ENCODE data around the gene TMEM121. TPM values are rescaled to one million over a fixed set of nuclear protein-coding genes. Genes with fewer than 3 reads are reported as not detected.

TMEM121 gene
- total RNA-seq, 3 donors from 2014 or later (not counting 1 experiment from before 2014, with no cell fraction given), result 0.54 to 0.80 TPM; not detected in 1

DNA sequence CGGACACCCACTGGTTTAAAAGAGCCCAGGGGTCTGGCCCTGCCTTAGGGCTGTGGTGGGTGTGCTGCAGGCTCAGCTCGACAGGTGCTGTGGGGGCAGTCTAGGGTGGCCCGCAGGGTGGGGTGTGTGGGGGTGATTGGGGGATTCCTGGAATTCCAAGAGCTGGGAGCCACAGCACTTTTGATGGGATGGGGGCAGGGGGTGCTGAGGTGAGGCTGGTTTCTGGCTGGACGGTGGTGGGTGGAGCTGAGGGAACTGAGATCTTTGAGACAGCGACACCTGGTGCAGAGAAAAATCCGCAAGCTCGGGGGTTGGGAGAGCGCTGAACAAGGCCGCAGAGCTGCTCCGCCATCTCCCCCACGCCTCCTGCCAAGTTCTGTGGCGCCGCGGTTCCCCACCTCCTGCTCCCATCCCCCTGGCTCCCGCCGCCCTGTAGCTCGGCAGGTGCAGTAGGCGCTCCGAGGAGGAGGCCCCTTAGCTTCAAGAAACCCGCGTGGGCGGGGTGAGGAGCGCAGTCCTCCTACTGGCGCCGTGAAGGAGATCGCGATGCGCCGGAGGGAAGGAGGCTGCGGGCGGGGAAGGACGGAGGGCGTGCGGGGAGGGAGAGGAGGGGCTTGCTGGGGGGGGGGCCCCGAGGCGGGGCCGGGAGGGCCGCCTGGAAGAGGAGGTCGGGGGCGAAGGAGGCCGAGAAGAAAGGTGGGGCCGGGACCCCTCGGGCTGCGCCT lies 36.7 kb upstream of the TMEM121 start:
- no peaks in the 10 kb centered on the region for H3K9me3 ChIP-seq (ENCODE audit: control insufficient read depth, insufficient read depth, low read length)
- H3K9me3 Mint-ChIP-seq, result no peaks in the 10 kb centered on the region
- H3K4me3 ChIP-seq (ENCODE audit: low read length), result peak overlapping the region; percentile 72
- peaks cover 9% of the 10 kb centered on the region for H3K36me3 ChIP-seq (ENCODE audit: control insufficient read depth, insufficient read depth, low read length)
- H3K27ac ChIP-seq (ENCODE audit: low read length), result peak overlapping the region; percentile 98
- peak in 2 of 3 donors; percentile 3 to 5 for ATAC-seq
- WGBS (ENCODE audit: insufficient coverage), result 1% methylated on average over 44 of the region's 44 CpGs
- intact Hi-C loops (cut with micrococcal nuclease), result loop anchor here (1.0 to 5.0 kb wide), 5 partner anchors 7 to 118 kb away; partner anchors contain the start of genes TEX22 and TMEM121
- H3K36me3 Mint-ChIP-seq, result no peaks in the 10 kb centered on the region
- H3K4me1 Mint-ChIP-seq, result peaks cover 25 to 59% of the 10 kb centered on the region in 2 donors
- TF ChIP-seq, protein P1, sequence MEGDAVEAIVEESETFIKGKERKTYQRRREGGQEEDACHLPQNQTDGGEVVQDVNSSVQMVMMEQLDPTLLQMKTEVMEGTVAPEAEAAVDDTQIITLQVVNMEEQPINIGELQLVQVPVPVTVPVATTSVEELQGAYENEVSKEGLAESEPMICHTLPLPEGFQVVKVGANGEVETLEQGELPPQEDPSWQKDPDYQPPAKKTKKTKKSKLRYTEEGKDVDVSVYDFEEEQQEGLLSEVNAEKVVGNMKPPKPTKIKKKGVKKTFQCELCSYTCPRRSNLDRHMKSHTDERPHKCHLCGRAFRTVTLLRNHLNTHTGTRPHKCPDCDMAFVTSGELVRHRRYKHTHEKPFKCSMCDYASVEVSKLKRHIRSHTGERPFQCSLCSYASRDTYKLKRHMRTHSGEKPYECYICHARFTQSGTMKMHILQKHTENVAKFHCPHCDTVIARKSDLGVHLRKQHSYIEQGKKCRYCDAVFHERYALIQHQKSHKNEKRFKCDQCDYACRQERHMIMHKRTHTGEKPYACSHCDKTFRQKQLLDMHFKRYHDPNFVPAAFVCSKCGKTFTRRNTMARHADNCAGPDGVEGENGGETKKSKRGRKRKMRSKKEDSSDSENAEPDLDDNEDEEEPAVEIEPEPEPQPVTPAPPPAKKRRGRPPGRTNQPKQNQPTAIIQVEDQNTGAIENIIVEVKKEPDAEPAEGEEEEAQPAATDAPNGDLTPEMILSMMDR (IDR thresholded peaks at IDR 0.05), result no peak
- peak overlapping the region; percentile 91 for H3K4me3 Mint-ChIP-seq
- peaks cover 60% of the 10 kb centered on the region for H3K4me1 ChIP-seq (ENCODE audit: control insufficient read depth, insufficient read depth, low read length)
- no peaks in the 10 kb centered on the region for H3K27me3 ChIP-seq (ENCODE audit: control insufficient read depth, insufficient read depth, low read length)
- no peaks in the 10 kb centered on the region for H3K27me3 Mint-ChIP-seq (ENCODE audit: low read depth in 2 of 2)
- DNase-seq, result peak; percentile 78 to 96
- peak overlapping the region; percentile 94 to 100 for H3K27ac Mint-ChIP-seq

DNA sequence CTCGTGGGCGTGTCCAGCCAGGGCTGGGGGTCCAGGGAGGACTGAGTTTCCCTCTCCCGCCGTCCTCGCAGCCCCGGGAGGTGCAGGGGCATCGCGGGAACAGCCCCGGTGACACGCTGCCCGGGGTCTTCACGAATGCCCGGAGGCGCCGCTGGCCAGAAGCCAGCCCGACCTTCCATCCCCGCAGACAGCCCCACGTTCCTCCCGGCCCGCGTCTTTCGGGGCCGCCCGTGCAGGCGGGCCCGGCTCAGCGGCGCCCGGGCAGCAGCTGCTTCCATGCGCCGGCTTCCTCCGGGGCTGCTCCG lies 36.2 kb upstream of the TMEM121 start:
- peak overlapping the region; percentile 94 to 100 for H3K27ac Mint-ChIP-seq
- DNase-seq, result no peak
- peaks cover 55% of the 10 kb centered on the region for H3K4me1 ChIP-seq (ENCODE audit: control insufficient read depth, insufficient read depth, low read length)
- peak overlapping the region; percentile 91 for H3K4me3 Mint-ChIP-seq
- peak overlapping the region; percentile 98 for H3K27ac ChIP-seq (ENCODE audit: low read length)
- H3K9me3 Mint-ChIP-seq, result no peaks in the 10 kb centered on the region
- H3K36me3 ChIP-seq (ENCODE audit: control insufficient read depth, insufficient read depth, low read length), result peaks cover 9% of the 10 kb centered on the region
- no peaks in the 10 kb centered on the region for H3K27me3 ChIP-seq (ENCODE audit: control insufficient read depth, insufficient read depth, low read length)
- H3K36me3 Mint-ChIP-seq, result no peaks in the 10 kb centered on the region
- under 1% methylated on average over 33 of the region's 33 CpGs for WGBS (ENCODE audit: insufficient coverage)
- peaks cover 25 to 54% of the 10 kb centered on the region in 2 donors for H3K4me1 Mint-ChIP-seq
- intact Hi-C loops (cut with micrococcal nuclease), result loop anchor here (1.0 to 5.0 kb wide), 4 partner anchors 8 to 93 kb away; partner anchors contain the start of genes TEX22 and TMEM121
- H3K4me3 ChIP-seq (ENCODE audit: low read length), result peak overlapping the region; percentile 72
- no peaks in the 10 kb centered on the region for H3K27me3 Mint-ChIP-seq (ENCODE audit: low read depth in 2 of 2)
- TF ChIP-seq, protein P1 (IDR thresholded peaks at IDR 0.05), result no peak
- no peak for ATAC-seq
- no peaks in the 10 kb centered on the region for H3K9me3 ChIP-seq (ENCODE audit: control insufficient read depth, insufficient read depth, low read length)

DNA sequence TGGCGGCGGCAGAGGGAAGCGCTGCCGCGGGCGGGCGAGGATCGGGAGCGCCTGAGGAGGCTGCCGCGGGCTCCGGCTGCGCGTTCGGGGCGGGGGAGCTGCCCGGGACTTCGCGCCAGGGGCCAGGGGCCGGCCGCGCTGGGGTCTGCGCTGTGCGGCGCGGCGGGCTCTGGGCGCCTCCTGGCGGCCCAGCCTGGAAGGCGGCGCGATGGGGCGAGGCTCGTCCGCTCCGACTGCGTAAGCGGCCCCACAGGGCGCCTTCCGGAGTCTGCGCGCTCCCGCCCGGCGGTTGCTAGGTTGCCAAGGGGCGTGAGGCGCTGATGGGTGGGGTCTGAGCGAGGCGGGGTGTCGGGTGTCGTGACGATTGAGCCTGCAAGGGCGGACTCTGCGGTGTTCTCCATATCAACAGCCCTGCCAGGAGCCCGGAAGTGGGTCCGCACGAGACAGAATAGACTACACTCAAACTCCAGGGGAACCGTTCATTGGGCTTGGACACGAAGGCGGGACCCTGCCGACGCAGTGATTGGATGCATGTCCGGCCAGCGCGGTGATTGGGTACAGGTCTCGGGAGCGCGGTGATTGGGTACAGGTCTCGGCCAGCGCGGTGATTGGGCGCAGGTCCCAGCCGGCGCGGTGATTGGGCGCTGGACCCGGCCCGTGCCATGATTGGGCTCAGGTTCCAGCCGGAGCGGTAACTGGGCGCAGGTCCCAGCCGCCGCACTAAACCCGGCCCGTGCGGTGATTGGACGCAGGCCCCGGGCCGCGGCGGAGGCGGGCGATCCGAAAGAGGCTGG lies 35.6 kb upstream of the TMEM121 start, which contains the start of gene TEDC1:
Gene TEDC1, plus strand, starts transcription at position 675 of the 794 bp plus-strand sequence. CDS start 130 bp downstream, outside the sequence.
- no peaks in the 10 kb centered on the region for H3K27me3 ChIP-seq (ENCODE audit: control insufficient read depth, insufficient read depth, low read length)
- H3K36me3 ChIP-seq (ENCODE audit: control insufficient read depth, insufficient read depth, low read length), result peaks cover 9% of the 10 kb centered on the region
- H3K27me3 Mint-ChIP-seq (ENCODE audit: low read depth in 2 of 2), result no peaks in the 10 kb centered on the region
- DNase-seq, result peak; percentile 98 to 100
- H3K4me1 Mint-ChIP-seq, result peaks cover 21 to 48% of the 10 kb centered on the region in 2 donors
- H3K27ac ChIP-seq (ENCODE audit: low read length), result peak within 1 kb of the TSS; percentile 98
- no peaks in the 10 kb centered on the region for H3K9me3 ChIP-seq (ENCODE audit: control insufficient read depth, insufficient read depth, low read length)
- H3K4me1 ChIP-seq (ENCODE audit: control insufficient read depth, insufficient read depth, low read length), result peaks cover 49% of the 10 kb centered on the region
- intact Hi-C loops (cut with micrococcal nuclease), result loop anchor here (1.0 to 5.0 kb wide), 6 partner anchors 8 to 469 kb away; partner anchors contain the start of genes BRF1, CDCA4, TEX22 and TMEM121
- WGBS (ENCODE audit: insufficient coverage), result under 1% methylated on average over 94 of the region's 94 CpGs
- peak within 1 kb of the TSS; percentile 72 for H3K4me3 ChIP-seq (ENCODE audit: low read length)
- peak within 1 kb of the TSS; percentile 91 for H3K4me3 Mint-ChIP-seq
- H3K9me3 Mint-ChIP-seq, result no peaks in the 10 kb centered on the region
- H3K27ac Mint-ChIP-seq, result peak within 1 kb of the TSS; percentile 94 to 100
- TF ChIP-seq, protein P1 (IDR thresholded peaks at IDR 0.05), result peak; percentile 74
- ATAC-seq, result peak; percentile 65 to 85 (median 70)
- no peaks in the 10 kb centered on the region for H3K36me3 Mint-ChIP-seq

All from natural killer cell (primary cell).